Dedifferentiated amniotic fluid mesenchymal stem cell (primary cell): Measurements from ENCODE around the gene LRRC61.
"Not testable (repeated sequence)": the region's sequence is repeated elsewhere in the genome, so short reads cannot be mapped to it uniquely, and the experiment has no call there.

Experiments used
- DNase-seq: peaks from one replicate; pipeline ENCODE4 v3.0.0-alpha.2; 2016; ENCODE audit errors: extremely low spot score

Gene LRRC61

GRCh38 chr7:150383710-150384397 is 60.7 kb downstream of the LRRC61 start:
- no peak for DNase-seq

- no peak for DNase-seq
Measured at GRCh38 chr7:150384406-150385301, 61.5 kb downstream of the LRRC61 start.

GRCh38 chr7:150385302-150385723 is 62.2 kb downstream of the LRRC61 start:
- no peak for DNase-seq

GRCh38 chr7:150385884-150386283 is 62.7 kb downstream of the LRRC61 start:
- not testable (repeated sequence) for DNase-seq
